ENCODE results near the gene MAN2C1. TPM values are rescaled to one million over a fixed set of nuclear protein-coding genes. Genes with fewer than 3 reads are reported as not detected.

The MAN2C1 gene
- total and polyA plus RNA-seq, 9 of the 15 experiments (the other 6 are each of a cell fraction or from before 2014, with no cell fraction given): 2.0 to 141 (median 39.9) TPM

DNA sequence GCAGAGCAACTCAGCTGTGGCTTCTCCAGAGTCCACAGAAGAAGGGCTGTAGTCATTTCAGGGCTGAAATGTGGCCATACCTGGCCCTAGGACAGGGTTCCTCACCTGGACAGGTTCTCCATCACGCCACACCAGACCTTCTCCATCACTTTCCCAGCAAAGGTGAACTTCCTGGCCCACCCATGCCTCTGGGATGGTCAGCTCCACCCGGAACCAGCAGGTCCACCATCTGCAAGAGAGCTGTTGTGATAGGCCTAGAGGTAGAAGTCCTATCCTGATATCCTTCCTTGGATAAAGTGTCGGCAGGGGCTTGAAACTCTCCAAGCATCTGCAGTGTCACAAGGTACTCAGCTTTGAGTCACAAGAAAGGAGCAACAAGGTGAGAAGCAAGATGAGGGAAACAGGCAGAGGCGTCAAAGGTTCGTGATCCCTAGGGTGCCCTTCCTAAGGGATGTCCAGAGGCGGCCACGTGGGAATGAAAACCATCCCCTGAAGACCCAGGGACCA lies 948 bp downstream of the MAN2C1 start:
- H3K27ac ChIP-seq (ENCODE audit: extremely low read depth, low read depth, low read length): peak overlapping the region; percentile 96; the same call in 1 of the 3 replicates

More for the DNA sequence above, 948 bp downstream of the MAN2C1 start:
- Histone ChIP-seq H3K9me3 (replicated peaks; ENCODE audit: control insufficient read depth, insufficient read depth, low read depth, low read length) (no peaks in the 10 kb centered on the region), H2AFZ (ENCODE audit: low read depth, low read length) (peak overlapping the region; percentile 88; the same call in 1 of the 2 replicates), H3K79me2 (ENCODE audit: control insufficient read depth, insufficient read depth, low read length) (peaks cover 26% of the 10 kb centered on the region), H3K9ac (ENCODE audit: insufficient read depth in 1 of 2, low read depth in 2 of 2, low read length in 2 of 2) (peak overlapping the region; percentile 57 to 98; a peak in 2 of 4 replicates), H3K36me3 (ENCODE audit: control insufficient read depth, insufficient read depth, low read length) (peaks cover 78% of the 10 kb centered on the region), H4K20me1 (replicated peaks; ENCODE audit: control insufficient read depth, insufficient read depth, low read length) (peaks cover 10% of the 10 kb centered on the region), H3K4me2 (ENCODE audit: insufficient read depth, low read length) (peak overlapping the region; percentile 94), H3K27me3 (ENCODE audit: control insufficient read depth in 2 of 2, insufficient read depth in 2 of 2, low read length in 2 of 2) (no peaks in the 10 kb centered on the region), H3K4me1 (replicated peaks in 1 of 2; ENCODE audit: control insufficient read depth in 2 of 2, insufficient read depth in 2 of 2, low read length in 2 of 2) (peaks cover 12 to 15% of the 10 kb centered on the region in 2 experiments; a peak in 4 of 5 replicates), H3K4me3 (peak overlapping the region; percentile 96), H3K9me1 (ENCODE audit: control insufficient read depth, insufficient read depth, low read length) (no peaks in the 10 kb centered on the region)
- no TSS peak for BruUV-seq (replicated peaks)
- in situ Hi-C loops (cut with MboI) (loop anchor here (5.0 kb wide), 1 partner anchor 310 kb away; no protein-coding TSS in a partner anchor), intact Hi-C loops (cut with micrococcal nuclease) (no loop called here)
- CTCF ChIA-PET (ENCODE audit: low intra/inter-chr PET ratio): interaction anchor here (1.6 kb wide), 1 partner anchor 273 kb away, joined by 9 read pairs; the partner anchor contains the start of gene IMP3
- TF ChIP-seq ZNF121 (CRISPR knock-in tag; conservative IDR thresholded peaks at IDR 0.05): no peak
- TF ChIP-seq L3MBTL2 (IDR thresholded peaks at IDR 0.05): peak; percentile 71
- no peak for TF ChIP-seq TAL1 (IDR thresholded peaks at IDR 0.05)
- no peak for TF ChIP-seq RB1 (IDR thresholded peaks at IDR 0.05; ENCODE audit: low read depth)
- peak; percentile 73; the same call in 1 of the 2 replicates for TF ChIP-seq HDGF (IDR thresholded peaks at IDR 0.05)
- TF ChIP-seq, protein P1, sequence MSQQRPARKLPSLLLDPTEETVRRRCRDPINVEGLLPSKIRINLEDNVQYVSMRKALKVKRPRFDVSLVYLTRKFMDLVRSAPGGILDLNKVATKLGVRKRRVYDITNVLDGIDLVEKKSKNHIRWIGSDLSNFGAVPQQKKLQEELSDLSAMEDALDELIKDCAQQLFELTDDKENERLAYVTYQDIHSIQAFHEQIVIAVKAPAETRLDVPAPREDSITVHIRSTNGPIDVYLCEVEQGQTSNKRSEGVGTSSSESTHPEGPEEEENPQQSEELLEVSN (IDR thresholded peaks at IDR 0.05; ENCODE audit: borderline replicate concordance in 1 of 2, extremely low read depth in 1 of 2, insufficient read depth in 1 of 2, insufficient read length in 1 of 2, low read depth in 1 of 2, low read length in 1 of 2, poor library complexity in 1 of 2, severe bottlenecking in 1 of 2): peak in 1 of 2 experiments; percentile 21
- TF ChIP-seq SMAD4 (CRISPR knock-in tag; conservative IDR thresholded peaks at IDR 0.05): no peak
- TF ChIP-seq IRF1 (CRISPR knock-in tag; IDR thresholded peaks at IDR 0.05; ENCODE audit: borderline replicate concordance): 0 out of 2 replicates have a peak, but pooled peaks have one; percentile 47
- no peak for TF ChIP-seq GTF2E2 (tag; IDR thresholded peaks at IDR 0.05)
- POLR2A ChIA-PET: interaction anchor here (0.6 to 2.5 kb wide), 20 partner anchors 12 to 327 kb away, joined by 3 to 36 read pairs (median 4); partner anchors contain the start of gene SNUPN
- WGBS (ENCODE audit: insufficient coverage, low coverage, missing lambda C conversion rate): 34% methylated on average over 7 of the region's 7 CpGs
- no peak for ATAC-seq
- no peak for DNase-seq (ENCODE audit: extremely low read depth in 1 of 4, low spot score in 3 of 4)
- FAIRE-seq: no peak
